Body of pancreas (tissue), 4 donors: ENCODE data around the gene KCNJ14.

Experiments used
- POLR2A ChIP-seq, 3 donors: fragments of 450-650 bp; IDR thresholded peaks; one replicate each; pipeline ENCODE4 v1.6.1; 2016; ENCODE audit warnings: antibody characterized with exemption in 3 of 3, mild to moderate bottlenecking in 2 of 3
- TF ChIP-seq, protein P1 (sequence below), 7 experiments: fragments of 450-650 bp in 4 of 7; fragments of 200-600 bp in 3 of 7; sonication (generic) in 3 of 7; IDR thresholded peaks; one replicate each; pipeline ENCODE4 v1.5.1; 2016 to 2019; ENCODE audit warnings: antibody characterized with exemption in 7 of 7

DNA sequence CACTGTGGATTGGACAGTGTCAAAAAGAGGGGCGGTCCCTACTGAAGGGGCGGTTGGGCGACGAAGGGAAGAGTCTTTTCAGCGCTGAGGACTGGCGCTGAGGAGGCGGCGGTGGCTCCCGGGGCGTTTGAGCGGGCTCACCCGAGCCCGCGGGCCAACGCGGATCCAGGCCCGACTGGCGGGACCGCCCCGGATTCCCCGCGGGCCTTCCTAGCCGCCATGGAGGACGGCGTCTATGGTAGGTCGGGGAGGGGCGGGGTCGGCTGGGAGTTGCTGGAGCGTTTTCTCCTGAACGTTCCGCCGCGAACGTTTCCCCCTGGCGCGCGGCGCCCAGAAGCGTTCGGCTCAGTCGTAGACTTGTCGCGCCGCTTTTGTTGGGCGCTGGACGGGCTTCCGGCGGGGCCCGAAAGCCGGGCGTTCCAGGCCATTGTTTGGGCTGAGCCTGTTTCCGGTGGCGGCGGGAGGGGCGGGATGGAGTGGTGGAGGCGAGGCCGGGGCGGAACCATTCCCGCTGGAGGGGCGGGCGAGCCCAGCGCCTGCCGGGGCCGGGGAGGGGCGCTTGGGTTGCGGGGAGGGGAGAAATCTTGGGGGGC lies 14.0 kb downstream of the KCNJ14 start, which contains the start of gene CYTH2:
- TF ChIP-seq, protein P1, sequence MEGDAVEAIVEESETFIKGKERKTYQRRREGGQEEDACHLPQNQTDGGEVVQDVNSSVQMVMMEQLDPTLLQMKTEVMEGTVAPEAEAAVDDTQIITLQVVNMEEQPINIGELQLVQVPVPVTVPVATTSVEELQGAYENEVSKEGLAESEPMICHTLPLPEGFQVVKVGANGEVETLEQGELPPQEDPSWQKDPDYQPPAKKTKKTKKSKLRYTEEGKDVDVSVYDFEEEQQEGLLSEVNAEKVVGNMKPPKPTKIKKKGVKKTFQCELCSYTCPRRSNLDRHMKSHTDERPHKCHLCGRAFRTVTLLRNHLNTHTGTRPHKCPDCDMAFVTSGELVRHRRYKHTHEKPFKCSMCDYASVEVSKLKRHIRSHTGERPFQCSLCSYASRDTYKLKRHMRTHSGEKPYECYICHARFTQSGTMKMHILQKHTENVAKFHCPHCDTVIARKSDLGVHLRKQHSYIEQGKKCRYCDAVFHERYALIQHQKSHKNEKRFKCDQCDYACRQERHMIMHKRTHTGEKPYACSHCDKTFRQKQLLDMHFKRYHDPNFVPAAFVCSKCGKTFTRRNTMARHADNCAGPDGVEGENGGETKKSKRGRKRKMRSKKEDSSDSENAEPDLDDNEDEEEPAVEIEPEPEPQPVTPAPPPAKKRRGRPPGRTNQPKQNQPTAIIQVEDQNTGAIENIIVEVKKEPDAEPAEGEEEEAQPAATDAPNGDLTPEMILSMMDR (IDR thresholded peaks at IDR 0.05): peak in 2 of 7 experiments; percentile 1 to 4
- peak; percentile 88 to 95 (median 93) for TF ChIP-seq POLR2A (IDR thresholded peaks at IDR 0.05)
